Stimulated activated memory B cell treated with anti-CD40 and anti-IgM and Interleukin-4, amounts not matched to agents 10 μg/mL and 1 μg/mL and 100 μg/mL, for 72 hours (primary cell): ENCODE results near the gene ATG4D.
"Not testable (repeated sequence)": the region's sequence is repeated elsewhere in the genome, so short reads cannot be mapped to it uniquely, and the experiment has no call there.

Source experiments
- ATAC-seq: fragments of 150-1000 bp; cut with Tn5 transposase; 2 replicates; pipeline ENCODE4 v1.10.0; 2021
- H3K27ac Mint-ChIP-seq: one replicate; pipeline ENCODE4 v1.8.0; 2022; ENCODE audit warnings: mild to moderate bottlenecking, mixed read lengths
- H3K27me3 Mint-ChIP-seq: one replicate; pipeline ENCODE4 v1.8.0; 2022; ENCODE audit warnings: mixed read lengths
- H3K36me3 Mint-ChIP-seq: one replicate; pipeline ENCODE4 v1.8.0; 2022; ENCODE audit warnings: mixed read lengths
- H3K4me1 Mint-ChIP-seq: one replicate; pipeline ENCODE4 v1.8.0; 2022; ENCODE audit warnings: mixed read lengths
- H3K4me3 Mint-ChIP-seq: one replicate; pipeline ENCODE4 v1.8.0; 2022; ENCODE audit warnings: mild to moderate bottlenecking, moderate library complexity, mixed read lengths
- H3K9me3 Mint-ChIP-seq: one replicate; pipeline ENCODE4 v1.8.0; 2022; ENCODE audit warnings: mixed read lengths

Gene ATG4D

DNA sequence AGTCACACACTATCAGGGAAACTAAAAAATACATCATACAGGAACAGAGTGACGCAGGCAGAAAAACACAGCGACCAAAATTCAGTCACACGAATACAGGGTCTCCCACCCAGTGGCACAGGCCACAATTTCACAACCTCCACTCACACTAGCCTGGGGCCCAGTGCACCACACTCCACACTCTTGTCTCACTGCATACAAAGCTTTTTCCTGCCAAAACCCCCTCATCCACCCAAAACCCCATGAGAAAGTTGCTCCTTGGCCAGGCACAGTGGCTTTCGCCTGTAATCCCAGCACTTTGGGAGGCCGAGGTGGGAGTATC is 27.7 kb upstream of the ATG4D start:
- H3K27me3 Mint-ChIP-seq, result peaks cover 75% of the 10 kb centered on the region
- H3K27ac Mint-ChIP-seq, result no peak overlapping the region
- ATAC-seq, result no peak
- no peak overlapping the region for H3K4me3 Mint-ChIP-seq
- no peaks in the 10 kb centered on the region for H3K9me3 Mint-ChIP-seq
- H3K4me1 Mint-ChIP-seq, result peaks cover 44% of the 10 kb centered on the region
- H3K36me3 Mint-ChIP-seq, result no peaks in the 10 kb centered on the region

DNA sequence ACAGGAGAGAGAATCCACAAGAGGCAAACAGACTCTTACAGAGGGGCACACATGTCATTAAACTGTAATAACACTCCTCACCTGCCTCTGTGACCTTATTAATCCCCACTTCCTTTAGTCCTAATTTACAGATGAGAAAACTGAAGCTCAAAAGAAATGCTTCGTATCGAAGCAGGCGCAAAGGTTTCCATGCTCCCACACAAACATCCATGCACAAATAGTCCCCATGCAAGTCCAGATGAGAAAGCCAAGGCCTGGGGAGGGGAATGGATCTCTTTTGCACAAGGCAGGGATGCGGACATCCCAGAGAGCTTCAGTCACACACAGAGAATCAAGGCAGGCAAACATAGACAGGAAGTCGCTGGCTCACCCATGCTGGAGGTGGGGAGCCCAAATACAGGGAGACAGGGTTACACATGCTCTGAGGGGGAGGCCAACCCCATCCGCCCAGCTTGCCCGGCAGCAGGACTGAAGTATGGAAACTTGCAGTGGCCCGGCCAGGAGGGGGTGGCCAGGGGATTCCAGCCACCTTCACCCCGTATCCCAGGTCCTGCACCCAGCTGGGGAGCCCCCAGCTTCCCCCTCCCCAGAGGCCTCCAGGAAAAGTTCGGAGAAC is 26.9 kb upstream of the ATG4D start:
- no peak for ATAC-seq
- Mint-ChIP-seq H3K27me3 (peaks cover 75% of the 10 kb centered on the region), H3K4me1 (peaks cover 44% of the 10 kb centered on the region), H3K4me3 (peak overlapping the region; percentile 19), H3K27ac (no peak overlapping the region), H3K9me3 (no peaks in the 10 kb centered on the region), H3K36me3 (no peaks in the 10 kb centered on the region)

DNA sequence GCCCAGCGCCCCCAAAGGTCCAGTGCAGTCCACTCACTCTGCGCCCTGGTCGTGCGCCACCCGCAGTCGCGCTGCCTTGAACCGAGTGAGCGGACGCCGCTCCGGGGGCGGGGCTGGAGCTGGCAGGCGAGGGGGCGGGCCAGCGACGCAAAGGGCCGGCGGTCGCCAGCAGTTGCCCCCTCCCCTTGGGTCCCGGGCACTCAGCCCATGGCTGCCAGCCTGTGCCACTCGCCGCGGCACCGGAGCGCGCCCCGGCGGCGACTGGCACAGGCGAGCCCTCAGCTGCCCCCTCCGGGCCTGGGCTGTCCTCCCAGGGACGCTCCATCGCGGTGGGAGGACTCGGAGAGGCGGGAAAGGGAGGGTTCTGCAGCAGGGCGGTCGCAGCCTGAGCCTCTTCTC is 26.3 kb upstream of the ATG4D start, which contains the start of gene S1PR5:
Gene S1PR5 (minus strand): TSS at position 87 of the 399 bp plus-strand sequence. CDS start 2,436 bp downstream, outside the sequence.
- peak; percentile 25 for ATAC-seq
- peaks cover 44% of the 10 kb centered on the region for H3K4me1 Mint-ChIP-seq
- H3K36me3 Mint-ChIP-seq, result no peaks in the 10 kb centered on the region
- no peak within 1 kb of the TSS for H3K27ac Mint-ChIP-seq
- H3K4me3 Mint-ChIP-seq, result peak within 1 kb of the TSS; percentile 19
- peaks cover 74% of the 10 kb centered on the region for H3K27me3 Mint-ChIP-seq
- no peaks in the 10 kb centered on the region for H3K9me3 Mint-ChIP-seq

DNA sequence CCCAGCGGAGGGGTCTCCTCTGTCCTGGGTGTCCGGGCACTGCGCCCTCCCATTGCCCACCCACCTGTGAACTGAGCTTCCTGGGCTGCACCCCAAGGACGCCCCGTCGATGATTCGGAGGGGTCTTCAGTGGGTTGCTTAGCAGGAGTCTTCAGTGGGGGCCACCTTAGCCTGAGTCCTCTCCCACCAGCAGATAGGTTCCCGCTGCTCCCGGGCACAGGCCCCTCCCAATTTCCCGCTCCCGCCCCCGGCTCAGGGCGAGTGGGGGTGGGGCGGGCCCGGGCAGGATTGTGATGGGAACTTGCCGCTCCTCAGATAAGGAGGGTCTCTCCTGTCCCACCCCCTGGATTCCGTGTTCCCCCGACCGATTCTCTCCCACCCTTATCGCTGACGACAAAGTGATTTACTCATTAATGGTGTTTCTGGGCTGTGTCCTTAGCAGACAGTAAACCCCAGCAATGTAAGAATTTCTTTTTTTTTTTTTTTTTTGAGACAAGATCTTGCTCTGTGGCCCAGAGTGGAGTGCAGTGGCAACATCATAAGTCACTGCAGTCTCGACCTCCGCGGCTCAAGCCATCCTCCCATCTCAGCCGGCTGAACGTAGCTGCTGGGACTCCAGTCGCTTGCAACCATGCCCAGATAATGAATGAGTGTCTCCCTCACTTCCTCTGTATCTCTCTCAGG is 25.8 kb upstream of the ATG4D start:
- H3K4me3 Mint-ChIP-seq, result peak overlapping the region; percentile 16
- ATAC-seq, result no peak
- peaks cover 39% of the 10 kb centered on the region for H3K4me1 Mint-ChIP-seq
- no peaks in the 10 kb centered on the region for H3K36me3 Mint-ChIP-seq
- H3K9me3 Mint-ChIP-seq, result no peaks in the 10 kb centered on the region
- no peak overlapping the region for H3K27ac Mint-ChIP-seq
- peaks cover 69% of the 10 kb centered on the region for H3K27me3 Mint-ChIP-seq

DNA sequence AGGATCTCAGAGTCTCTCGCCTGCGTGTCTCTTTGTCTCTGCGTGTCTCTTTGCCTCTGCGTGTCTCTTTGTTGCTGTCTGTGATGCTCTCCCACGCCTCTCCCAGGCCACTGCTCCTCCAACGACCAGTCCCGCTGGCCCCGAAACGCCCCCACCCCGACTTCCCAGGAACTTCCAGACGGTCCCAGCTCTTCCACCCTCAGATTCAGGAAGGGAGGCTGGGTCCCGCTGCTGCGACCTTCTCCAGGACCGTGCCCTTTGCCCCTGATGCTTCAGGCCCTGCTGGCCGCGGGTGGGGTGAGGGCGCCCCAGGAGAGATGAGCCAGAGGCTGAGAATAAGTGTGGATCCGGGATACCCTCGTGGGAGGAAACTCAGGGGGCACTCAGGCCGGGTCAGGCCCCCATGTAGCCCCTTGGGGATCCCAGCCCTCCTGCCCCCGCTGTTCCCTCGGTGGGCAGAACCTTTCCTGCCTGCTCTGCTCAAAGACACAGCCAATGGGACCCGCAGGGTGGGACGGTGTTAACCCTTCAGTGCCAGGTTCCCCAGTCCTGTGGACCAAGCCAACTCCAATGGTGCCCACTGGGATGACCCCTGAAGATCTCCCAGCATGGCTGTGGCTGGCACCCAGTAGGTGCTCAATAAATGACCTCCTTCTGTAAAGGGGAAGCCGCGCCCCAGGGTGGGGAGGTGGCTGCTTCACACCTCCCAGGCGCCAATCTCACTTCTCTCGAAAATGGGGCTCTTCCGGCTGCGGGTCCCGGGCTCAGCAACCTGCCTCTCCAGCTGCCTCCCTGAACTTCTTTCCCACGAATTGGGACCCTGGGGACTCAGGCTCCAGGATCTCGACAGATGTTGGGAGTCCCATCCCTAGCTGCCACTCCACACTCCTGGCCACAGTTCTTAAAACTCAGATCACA is 25.0 kb upstream of the ATG4D start:
- Mint-ChIP-seq H3K4me1 (peaks cover 35% of the 10 kb centered on the region), H3K36me3 (no peaks in the 10 kb centered on the region), H3K27me3 (peaks cover 61% of the 10 kb centered on the region), H3K4me3 (no peak overlapping the region), H3K27ac (no peak overlapping the region), H3K9me3 (no peaks in the 10 kb centered on the region)
- peak; percentile 31 for ATAC-seq

DNA sequence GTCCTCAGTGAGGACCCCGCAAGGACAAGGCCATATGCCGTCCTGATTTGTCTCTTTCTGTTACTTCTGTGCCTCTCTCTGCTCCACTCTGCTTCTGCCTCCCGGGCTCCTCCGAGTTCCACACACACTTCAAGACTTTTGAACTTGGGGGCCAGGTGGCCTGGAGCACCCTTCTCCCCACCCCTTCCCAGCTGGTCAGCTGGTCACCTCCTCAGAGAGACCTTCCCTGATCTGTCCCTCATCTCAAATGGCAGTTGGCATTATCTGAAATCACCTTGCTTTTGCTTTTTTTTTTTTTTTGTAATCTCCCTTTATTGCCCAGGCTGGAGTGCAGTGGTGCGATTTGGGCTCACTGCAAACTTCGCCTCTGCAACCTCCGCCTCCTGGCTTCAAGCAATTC is 24.3 kb upstream of the ATG4D start:
- H3K4me3 Mint-ChIP-seq, result no peak overlapping the region
- H3K27me3 Mint-ChIP-seq, result peaks cover 54% of the 10 kb centered on the region
- peaks cover 29% of the 10 kb centered on the region for H3K4me1 Mint-ChIP-seq
- no peaks in the 10 kb centered on the region for H3K36me3 Mint-ChIP-seq
- no peak overlapping the region for H3K27ac Mint-ChIP-seq
- H3K9me3 Mint-ChIP-seq, result no peaks in the 10 kb centered on the region
- ATAC-seq, result no peak

DNA sequence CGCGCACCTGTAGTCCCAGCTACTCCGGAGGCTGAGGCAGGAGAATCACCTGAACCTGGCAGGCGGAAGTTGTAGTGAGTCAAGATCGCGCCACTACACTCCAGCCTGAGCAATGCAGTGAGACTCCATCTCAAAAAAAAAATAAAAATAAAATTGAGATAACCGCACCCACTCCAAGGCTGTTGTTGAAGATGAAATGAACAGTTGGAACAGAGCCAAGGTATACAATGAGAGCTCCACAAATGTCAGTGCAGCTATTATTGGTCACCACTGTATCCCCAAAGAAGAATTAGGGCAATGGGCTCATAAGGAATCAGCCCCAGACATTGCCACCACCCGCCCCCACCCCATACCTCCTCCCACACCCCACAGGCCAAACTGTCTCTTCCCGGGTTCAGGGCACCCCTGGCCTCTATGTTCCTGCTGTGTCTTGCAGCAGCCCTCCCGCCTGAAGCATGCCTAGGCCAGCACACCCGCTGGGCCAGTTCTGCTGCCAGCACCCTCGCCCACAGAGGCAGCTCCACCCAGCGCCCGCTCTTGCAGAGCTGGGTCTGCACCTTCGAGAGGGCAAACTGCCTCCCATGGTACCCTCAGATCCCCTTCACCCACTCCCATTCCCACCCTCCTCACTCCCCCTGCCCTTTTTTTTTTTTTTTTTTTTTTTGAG is 22.9 kb upstream of the ATG4D start:
- no peak for ATAC-seq
- peaks cover 41% of the 10 kb centered on the region for H3K27me3 Mint-ChIP-seq
- H3K27ac Mint-ChIP-seq, result no peak overlapping the region
- no peak overlapping the region for H3K4me3 Mint-ChIP-seq
- H3K9me3 Mint-ChIP-seq, result no peaks in the 10 kb centered on the region
- peaks cover 29% of the 10 kb centered on the region for H3K4me1 Mint-ChIP-seq
- H3K36me3 Mint-ChIP-seq, result no peaks in the 10 kb centered on the region

DNA sequence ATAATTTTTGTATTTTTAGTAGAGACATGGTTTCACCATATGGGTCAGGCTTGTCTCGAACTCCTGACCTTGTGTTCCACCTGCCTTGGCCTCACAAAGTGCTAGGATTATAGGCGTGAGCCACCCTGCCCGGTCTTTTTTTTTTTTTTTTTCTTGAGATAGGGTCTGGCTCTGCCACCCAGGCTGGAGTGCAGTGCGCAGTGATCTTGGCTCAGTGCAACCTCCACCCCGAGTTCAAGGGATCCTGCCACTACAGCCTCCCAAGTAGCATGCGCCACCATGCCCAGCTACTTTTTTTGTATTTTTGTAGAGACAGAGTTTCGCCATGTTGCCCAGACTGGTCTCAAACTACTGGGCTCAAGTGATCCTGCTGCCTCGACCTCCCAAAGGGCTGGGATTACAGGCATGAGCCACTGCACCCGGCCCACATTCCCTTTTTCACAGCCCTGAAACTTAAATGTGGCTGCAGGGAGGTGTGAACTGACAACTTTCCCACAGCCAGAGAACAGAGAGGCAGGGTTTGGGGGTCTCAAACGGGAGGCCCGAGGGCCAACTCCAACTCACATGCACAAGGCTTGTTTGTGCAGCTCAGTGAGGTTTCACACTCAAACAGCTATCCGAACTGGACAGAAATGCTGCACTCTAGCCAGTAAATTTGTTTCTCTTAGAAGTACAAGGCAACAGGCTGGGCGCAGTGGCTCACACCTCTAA is 22.1 kb upstream of the ATG4D start:
- H3K27ac Mint-ChIP-seq, result no peak overlapping the region
- H3K27me3 Mint-ChIP-seq, result peaks cover 33% of the 10 kb centered on the region
- no peaks in the 10 kb centered on the region for H3K9me3 Mint-ChIP-seq
- no peaks in the 10 kb centered on the region for H3K36me3 Mint-ChIP-seq
- peaks cover 27% of the 10 kb centered on the region for H3K4me1 Mint-ChIP-seq
- H3K4me3 Mint-ChIP-seq, result no peak overlapping the region
- no peak for ATAC-seq

DNA sequence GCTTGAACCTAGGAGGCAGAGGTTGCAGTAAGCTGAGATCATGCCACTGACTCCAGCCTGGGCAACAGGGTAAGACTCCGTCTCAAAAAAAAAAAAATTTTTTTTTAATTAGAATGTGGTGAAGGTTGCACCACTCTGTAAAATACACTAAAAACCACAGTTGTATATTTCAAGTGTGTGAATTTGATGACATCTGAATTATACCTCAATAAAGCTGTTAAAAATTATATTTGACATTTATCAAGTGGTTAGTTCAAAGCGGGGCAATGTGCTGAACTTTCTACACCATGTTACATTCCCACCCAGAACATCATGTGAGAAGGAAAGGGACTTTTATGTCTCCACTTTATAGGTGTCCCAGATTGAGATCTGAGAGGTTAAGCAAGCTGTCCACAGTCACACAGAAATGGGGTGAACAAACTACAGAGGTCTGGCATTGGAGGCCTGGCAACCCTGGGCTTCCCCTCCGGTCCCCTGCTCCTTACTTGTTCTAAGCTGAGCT is 20.5 kb upstream of the ATG4D start:
- H3K27ac Mint-ChIP-seq, result no peak overlapping the region

DNA sequence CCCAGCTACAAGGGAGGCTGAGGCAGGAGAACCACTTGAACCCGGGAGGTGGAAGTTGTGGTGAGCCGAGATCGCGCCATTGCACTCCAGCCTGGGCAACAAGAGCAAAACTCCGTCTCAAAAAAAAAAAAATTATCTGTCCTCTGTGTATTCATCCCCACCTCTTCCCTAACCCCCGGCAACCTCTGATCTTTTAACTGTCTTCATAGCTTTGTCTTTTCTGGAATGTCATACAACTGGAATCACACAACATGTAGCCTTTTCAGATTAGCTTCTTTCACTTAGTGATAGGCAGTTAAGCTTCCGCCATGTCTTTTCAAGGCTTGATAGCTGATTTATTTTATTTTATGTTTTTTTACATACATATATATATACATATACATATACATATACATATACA is 18.1 kb upstream of the ATG4D start:
- Mint-ChIP-seq H3K27ac (no peak overlapping the region), H3K4me3 (no peak overlapping the region), H3K4me1 (no peaks in the 10 kb centered on the region), H3K27me3 (no peaks in the 10 kb centered on the region), H3K36me3 (no peaks in the 10 kb centered on the region), H3K9me3 (peaks cover 3% of the 10 kb centered on the region)
- ATAC-seq, result no peak

More for the DNA sequence above, 20.5 kb upstream of the ATG4D start:
- Mint-ChIP-seq H3K4me3 (no peak overlapping the region), H3K27me3 (peaks cover 22% of the 10 kb centered on the region), H3K36me3 (no peaks in the 10 kb centered on the region), H3K4me1 (peaks cover 18% of the 10 kb centered on the region), H3K9me3 (peaks cover 2% of the 10 kb centered on the region)
- no peak for ATAC-seq

DNA sequence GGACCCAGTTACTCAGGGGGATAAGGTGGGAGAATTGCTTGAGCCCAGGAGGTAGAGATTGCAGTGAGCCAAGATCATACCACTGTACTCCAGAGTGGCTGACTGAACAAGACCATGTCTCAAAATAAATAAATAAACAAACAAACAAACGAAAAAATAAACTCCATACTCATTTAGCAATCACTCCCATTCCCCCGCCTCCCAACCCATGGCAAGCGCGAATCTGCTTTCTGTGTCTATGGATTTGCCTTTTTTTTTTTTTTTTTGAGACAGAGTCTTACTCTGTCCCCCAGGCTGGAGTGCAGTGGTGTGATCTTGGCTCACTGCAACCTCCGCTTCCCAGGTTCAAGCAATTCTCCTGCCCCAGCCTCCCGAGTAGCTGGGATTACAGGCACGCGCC is 16.8 kb upstream of the ATG4D start:
- not testable (repeated sequence) for H3K27ac Mint-ChIP-seq, H3K9me3 Mint-ChIP-seq, H3K4me1 Mint-ChIP-seq, H3K27me3 Mint-ChIP-seq, H3K4me3 Mint-ChIP-seq, H3K36me3 Mint-ChIP-seq, ATAC-seq

DNA sequence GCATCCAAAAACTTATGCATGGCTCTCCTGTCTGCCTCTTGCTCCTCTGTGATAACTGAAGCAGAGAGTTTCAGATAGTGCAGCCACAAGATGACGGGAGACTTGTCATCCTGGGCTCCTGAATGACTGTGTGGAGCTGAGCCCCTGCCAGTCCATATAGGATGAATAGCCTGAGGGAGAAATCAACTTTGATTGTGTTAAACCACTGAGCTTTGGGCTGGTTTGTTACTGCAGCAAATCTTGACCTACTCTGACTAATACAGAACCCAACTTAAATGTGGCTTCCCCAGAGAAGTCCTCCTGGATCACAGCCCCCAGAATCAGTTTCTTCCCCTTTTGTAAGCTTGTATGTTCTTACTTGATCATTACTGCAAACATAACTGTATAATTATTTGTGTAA is 11.2 kb upstream of the ATG4D start:
- ATAC-seq, result no peak
- Mint-ChIP-seq H3K9me3 (peaks cover 3% of the 10 kb centered on the region), H3K36me3 (no peaks in the 10 kb centered on the region), H3K27me3 (peaks cover 22% of the 10 kb centered on the region), H3K4me3 (no peak overlapping the region), H3K27ac (no peak overlapping the region), H3K4me1 (no peaks in the 10 kb centered on the region)

DNA sequence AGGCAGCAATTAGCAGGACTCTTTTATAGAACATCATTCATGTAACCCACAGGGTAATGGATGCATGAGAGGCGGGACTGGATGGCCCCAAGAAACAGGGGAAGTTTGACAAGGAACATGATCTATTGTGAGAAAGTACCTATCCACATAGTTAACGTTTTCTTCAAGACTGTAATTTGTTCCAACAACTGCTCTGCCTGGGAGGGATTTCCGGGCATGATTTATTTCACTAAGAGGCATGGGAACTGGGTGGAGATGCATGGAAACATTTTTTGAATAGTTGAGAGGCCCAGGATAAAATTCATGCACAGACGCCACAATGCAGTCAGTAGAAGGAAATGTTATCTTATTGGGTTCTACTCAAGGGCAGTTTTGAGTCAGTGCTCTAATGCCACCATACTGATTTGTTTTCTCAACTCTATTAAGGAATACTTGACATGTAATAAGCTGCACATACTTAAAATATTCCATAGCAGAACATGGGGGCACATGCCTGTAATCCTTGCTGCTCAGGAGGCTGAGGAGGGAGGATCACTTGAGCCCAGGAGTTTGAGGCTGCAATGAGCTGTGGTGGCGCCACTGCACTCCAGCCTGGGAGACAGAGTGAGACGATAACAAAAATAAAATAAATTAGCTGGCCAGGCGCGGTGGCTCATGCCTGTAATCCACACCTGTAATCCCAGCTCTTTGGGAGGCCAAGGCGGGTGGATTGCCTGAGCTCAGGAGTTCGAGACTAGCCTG is 9.9 kb upstream of the ATG4D start:
- Mint-ChIP-seq H3K9me3 (no peaks in the 10 kb centered on the region), H3K36me3 (no peaks in the 10 kb centered on the region), H3K4me3 (no peak overlapping the region), H3K27me3 (peaks cover 31% of the 10 kb centered on the region), H3K27ac (no peak overlapping the region), H3K4me1 (no peaks in the 10 kb centered on the region)
- ATAC-seq, result no peak

DNA sequence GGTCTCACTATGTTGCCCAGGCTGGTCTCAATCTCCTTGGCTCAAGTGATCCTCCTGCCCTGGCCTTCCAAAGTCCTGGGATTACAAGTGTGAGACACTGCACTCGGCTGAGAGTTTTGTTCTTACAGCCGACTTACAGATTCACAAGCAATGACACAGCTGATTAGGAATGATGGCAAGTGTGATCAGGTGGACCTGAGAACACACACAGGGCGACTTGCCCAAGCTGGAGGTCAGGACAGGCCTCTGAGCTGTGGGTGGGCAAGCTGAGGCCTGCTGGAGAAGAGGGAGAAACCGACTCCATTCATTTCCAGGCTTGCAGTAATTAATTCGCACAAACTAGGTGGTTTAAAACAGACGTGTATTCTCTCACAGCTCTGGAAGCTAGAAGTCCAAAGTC is 8.1 kb upstream of the ATG4D start:
- no peak for ATAC-seq
- Mint-ChIP-seq H3K27ac (no peak overlapping the region), H3K9me3 (no peaks in the 10 kb centered on the region), H3K27me3 (peaks cover 49% of the 10 kb centered on the region), H3K4me1 (no peaks in the 10 kb centered on the region), H3K4me3 (no peak overlapping the region), H3K36me3 (no peaks in the 10 kb centered on the region)
